ENCODE results near the gene WDPCP.
"Not testable (repeated sequence)": the region's sequence is repeated elsewhere in the genome, so short reads cannot be mapped to it uniquely, and the experiment has no call there.

WDPCP gene

GRCh38 chr2:63588385-63589147 is at the start of gene WDPCP, which contains the start of gene MDH1:
Gene WDPCP (minus strand): TSS chr2:63588477. CDS start chr2:63588271, 206 bp downstream.
Gene MDH1 (plus strand): TSS chr2:63588963. CDS start chr2:63589044, 81 bp downstream.
- peak; percentile 97 for DNase-seq

- DNase-seq: no peak
Measured at GRCh38 chr2:63632382-63632781, 44.1 kb upstream of the WDPCP start.

- no peak for DNase-seq
Measured at GRCh38 chr2:63631501-63631900, 43.2 kb upstream of the WDPCP start.

- DNase-seq: no peak
Measured at GRCh38 chr2:63628403-63628942, 40.2 kb upstream of the WDPCP start.

GRCh38 chr2:63627866-63628265 is 39.6 kb upstream of the WDPCP start:
- DNase-seq: no peak

- DNase-seq: not testable (repeated sequence)
Measured at GRCh38 chr2:63623763-63624162, 35.5 kb upstream of the WDPCP start.

- no peak for DNase-seq
Measured at GRCh38 chr2:63622751-63623150, 34.5 kb upstream of the WDPCP start.

GRCh38 chr2:63619328-63619727 is 31.1 kb upstream of the WDPCP start:
- DNase-seq: no peak

GRCh38 chr2:63617366-63617765 is 29.1 kb upstream of the WDPCP start:
- no peak for DNase-seq

GRCh38 chr2:63614983-63615945 is 27.0 kb upstream of the WDPCP start:
- no peak for DNase-seq

- no peak for DNase-seq
Measured at GRCh38 chr2:63614448-63614968, 26.2 kb upstream of the WDPCP start.

GRCh38 chr2:63613391-63613901 is 25.2 kb upstream of the WDPCP start:
- no peak for DNase-seq

- no peak for DNase-seq
Measured at GRCh38 chr2:63610525-63610924, 22.2 kb upstream of the WDPCP start.

- DNase-seq: not testable (repeated sequence)
Measured at GRCh38 chr2:63608865-63609264, 20.6 kb upstream of the WDPCP start.

- no peak for DNase-seq
Measured at GRCh38 chr2:63604666-63605065, 16.4 kb upstream of the WDPCP start.

- DNase-seq: no peak
Measured at GRCh38 chr2:63600881-63601460, 12.7 kb upstream of the WDPCP start.

- no peak for DNase-seq
Measured at GRCh38 chr2:63598981-63599380, 10.7 kb upstream of the WDPCP start.

GRCh38 chr2:63596401-63596883 is 8.2 kb upstream of the WDPCP start:
- DNase-seq: no peak

GRCh38 chr2:63594660-63595059 is 6.4 kb upstream of the WDPCP start:
- DNase-seq: no peak

- DNase-seq: no peak
Measured at GRCh38 chr2:63591566-63592175, 3.4 kb upstream of the WDPCP start.

- no peak for DNase-seq
Measured at GRCh38 chr2:63590626-63591408, 2.5 kb upstream of the WDPCP start.
